CD4-positive, alpha-beta T cell (primary cell): ENCODE results near the gene CEP170. TPM values are rescaled to one million over a fixed set of nuclear protein-coding genes. Genes with fewer than 3 reads are reported as not detected.

ENCODE experiments used
- ATAC-seq: fragments of 200-7000 bp; cut with Tn5 transposase; one replicate; pipeline ENCODE4 v1.10.0; 2022; ENCODE audit warnings: mild to moderate bottlenecking; ENCODE audit not compliant: poor library complexity
- CTCF ChIA-PET: fragments of 350-600 bp; sonication (Branson Sonifier 250); formaldehyde crosslinking; loops from one replicate; lab custom pipeline; 2021; ENCODE audit warnings: antibody characterized with exemption, inconsistent platforms; lab: Charles Lee
- POLR2A ChIA-PET: fragments of 350-600 bp; sonication (Branson Sonifier 250); formaldehyde crosslinking; loops from one replicate; lab custom pipeline; 2021; ENCODE audit warnings: antibody characterized with exemption, inconsistent platforms; lab: Charles Lee
- DNase-seq, 14 experiments: peaks; one replicate each; pipeline ENCODE4 v3.0.0-alpha.2; 2013 to 2020; ENCODE audit warnings: mixed read lengths in 2 of 14
- H3K27ac ChIP-seq, 2 donors: one replicate each; pipeline versions ENCODE4 v1.5.1 to v1.7.0; 2013; ENCODE audit warnings: low read length in 2 of 2, low read depth in 1 of 2, mild to moderate bottlenecking in 1 of 2
- H3K27me3 ChIP-seq, 2 experiments: 1 replicate in 1 of 2; 2 replicates in 1 of 2; pipeline versions ENCODE4 v1.6.1 to v1.7.0; 2013; ENCODE audit warnings: low read length in 2 of 2, control low read depth in 1 of 2, mild to moderate bottlenecking in 1 of 2, moderate library complexity in 1 of 2; ENCODE audit not compliant: insufficient read depth in 2 of 2, control insufficient read depth in 1 of 2
- H3K36me3 ChIP-seq: one replicate; pipeline ENCODE4 v1.6.1; 2013; ENCODE audit warnings: low read length, control low read depth; ENCODE audit not compliant: insufficient read depth
- H3K4me1 ChIP-seq: one replicate; pipeline ENCODE4 v1.6.1; 2013; ENCODE audit warnings: low read length, control low read depth; ENCODE audit not compliant: insufficient read depth
- H3K4me3 ChIP-seq: one replicate; pipeline ENCODE4 v1.5.1; 2013; ENCODE audit warnings: mild to moderate bottlenecking, low read length, moderate library complexity
- H3K9me3 ChIP-seq, 2 experiments: 1 replicate in 1 of 2; 2 replicates in 1 of 2; pipeline versions ENCODE4 v1.6.1 to v1.7.0; 2013; ENCODE audit warnings: low read length in 2 of 2, mild to moderate bottlenecking in 2 of 2, control low read depth in 1 of 2, moderate library complexity in 1 of 2; ENCODE audit not compliant: control insufficient read depth in 1 of 2, insufficient read depth in 1 of 2
- H3K27ac Mint-ChIP-seq: one replicate; pipeline ENCODE4 v1.8.0; 2020; ENCODE audit warnings: mixed read lengths
- H3K27me3 Mint-ChIP-seq: one replicate; pipeline ENCODE4 v1.8.0; 2021; ENCODE audit warnings: mixed read lengths
- H3K36me3 Mint-ChIP-seq: one replicate; pipeline ENCODE4 v1.8.0; 2021; ENCODE audit warnings: low read depth, mixed read lengths
- H3K4me1 Mint-ChIP-seq: one replicate; pipeline ENCODE4 v1.8.0; 2021; ENCODE audit warnings: low read depth, mixed read lengths
- H3K4me3 Mint-ChIP-seq: one replicate; pipeline ENCODE4 v1.8.0; 2020; ENCODE audit warnings: mild to moderate bottlenecking, mixed read lengths
- H3K9me3 Mint-ChIP-seq: one replicate; pipeline ENCODE4 v1.8.0; 2020; ENCODE audit warnings: mixed read lengths
- CTCF ChIP-seq: fragments of 200-600 bp; IDR thresholded peaks from one replicate; pipeline ENCODE4 v1.8.0; 2022; ENCODE audit warnings: antibody characterized with exemption, mild to moderate bottlenecking
- intact Hi-C, 2 experiments: fragments of 100-400 bp; cut with DNase I in 1 of 2; cut with micrococcal nuclease in 1 of 2; formaldehyde crosslinking; loops; one replicate each; pipeline versions ENCODE4 v1.15.1 to v1.9.0; 2023 to 2025; cut with DNase I, micrococcal nuclease
- total RNA-seq, 174 experiments: library from RNA in 2 of 174; stranded (reverse) in 2 of 174; gene quantifications; one replicate each; pipeline ENCODE4 v1.2.3 and lab custom pipeline; 2021 to 2026

Gene CEP170
- total RNA-seq, 2 experiments from 2014 or later: 34.7 to 38.2 TPM

- Mint-ChIP-seq H3K4me3 (peak overlapping the region; percentile 72), H3K36me3 (peaks cover 19% of the 10 kb centered on the region), H3K27ac (peak overlapping the region; percentile 100), H3K4me1 (peaks cover 66% of the 10 kb centered on the region), H3K9me3 (no peaks in the 10 kb centered on the region), H3K27me3 (no peaks in the 10 kb centered on the region)
- H3K27ac ChIP-seq: peak overlapping the region; percentile 38 to 81
- ChIA-PET POLR2A (interaction anchor here (0.9 to 2.9 kb wide), 7 partner anchors 9 to 1613 kb away, joined by 3 to 25 read pairs (median 6); partner anchors contain the start of genes ADSS2, CHML and OPN3), CTCF (interaction anchor here (2.4 kb wide), 1 partner anchor 18 kb away, joined by 10 read pairs; no protein-coding TSS in a partner anchor)
- TF ChIP-seq CTCF: no peak
- DNase-seq (peak in 2 of 14 experiments; percentile 6 to 17), ATAC-seq (no peak)
- no peaks in the 10 kb centered on the region for H3K9me3 ChIP-seq
- H3K4me1 ChIP-seq: peaks cover 20% of the 10 kb centered on the region
- H3K27me3 ChIP-seq: no peaks in the 10 kb centered on the region
- intact Hi-C loops: loop anchor here (5.0 to 10.0 kb wide), 8 partner anchors 36 to 1616 kb away; partner anchors contain the start of genes ADSS2 (in 2 of the 2), COX20 (in 1 of the 2) and ZBTB18 (in 1 of the 2)
- H3K4me3 ChIP-seq: peak overlapping the region; percentile 99
- no peaks in the 10 kb centered on the region for H3K36me3 ChIP-seq
These were observed 1.7 kb downstream of the CEP170 start for GRCh38 chr1:243253211-243253925.

GRCh38 chr1:243251539-243251938 is 3.5 kb downstream of the CEP170 start:
- Histone ChIP-seq H3K36me3 (no peaks in the 10 kb centered on the region), H3K4me3 (no peak overlapping the region), H3K27ac (no peak overlapping the region), H3K9me3 (no peaks in the 10 kb centered on the region), H3K27me3 (no peaks in the 10 kb centered on the region), H3K4me1 (peaks cover 18% of the 10 kb centered on the region)
- intact Hi-C loops: loop anchor here (5.0 to 10.0 kb wide), 8 partner anchors 34 to 1614 kb away; partner anchors contain the start of genes ADSS2 (in 2 of the 2), COX20 (in 1 of the 2) and ZBTB18 (in 1 of the 2)
- TF ChIP-seq CTCF: no peak
- ChIA-PET CTCF (no interaction called here), POLR2A (no interaction called here)
- Mint-ChIP-seq H3K27ac (peak overlapping the region; percentile 38), H3K36me3 (peaks cover 25% of the 10 kb centered on the region), H3K27me3 (no peaks in the 10 kb centered on the region), H3K9me3 (no peaks in the 10 kb centered on the region), H3K4me1 (peaks cover 71% of the 10 kb centered on the region), H3K4me3 (no peak overlapping the region)
- no peak for ATAC-seq
- no peak for DNase-seq

- Histone ChIP-seq H3K36me3 (no peaks in the 10 kb centered on the region), H3K4me1 (peaks cover 12% of the 10 kb centered on the region), H3K27ac (no peak overlapping the region), H3K4me3 (no peak overlapping the region), H3K27me3 (no peaks in the 10 kb centered on the region), H3K9me3 (no peaks in the 10 kb centered on the region)
- ATAC-seq (no peak), DNase-seq (no peak)
- no peak overlapping the region for H3K4me3 Mint-ChIP-seq
- H3K27ac Mint-ChIP-seq: peak overlapping the region; percentile 25
- ChIA-PET CTCF (no interaction called here), POLR2A (interaction anchor here (1.1 kb wide), 1 partner anchor 1050 kb away, joined by 3 read pairs; no protein-coding TSS in a partner anchor)
- TF ChIP-seq CTCF: no peak
- H3K27me3 Mint-ChIP-seq: no peaks in the 10 kb centered on the region
- H3K36me3 Mint-ChIP-seq: peaks cover 14% of the 10 kb centered on the region
- H3K4me1 Mint-ChIP-seq: peaks cover 58% of the 10 kb centered on the region
- H3K9me3 Mint-ChIP-seq: no peaks in the 10 kb centered on the region
- intact Hi-C loops: loop anchor here (5.0 to 10.0 kb wide), 8 partner anchors 33 to 1613 kb away; partner anchors contain the start of genes ADSS2 (in 2 of the 2), COX20 (in 1 of the 2) and ZBTB18 (in 1 of the 2)
These were observed 5.0 kb downstream of the CEP170 start for GRCh38 chr1:243250102-243250501.
